Endothelial cell (in vitro differentiated cells): ENCODE data around the gene GLP1R. TPM values are rescaled to one million over a fixed set of nuclear protein-coding genes. Genes with fewer than 3 reads are reported as not detected.
A peak's percentile ranks its signal among the peaks of the same experiment; 100 is the strongest.

ENCODE experiments used
- DNase-seq: peaks from one replicate; pipeline ENCODE4 v3.0.0; 2021; ENCODE audit warnings: low spot score
- H3K27ac Mint-ChIP-seq: one replicate; pipeline ENCODE4 v1.8.0; 2021; ENCODE audit warnings: mixed read lengths, inconsistent platforms; ENCODE audit not compliant: unreplicated experiment
- H3K27me3 Mint-ChIP-seq: one replicate; pipeline ENCODE4 v1.8.0; 2021; ENCODE audit warnings: mild to moderate bottlenecking, moderate library complexity, mixed read lengths, inconsistent platforms; ENCODE audit not compliant: unreplicated experiment
- H3K36me3 Mint-ChIP-seq: one replicate; pipeline ENCODE4 v1.8.0; 2021; ENCODE audit warnings: mild to moderate bottlenecking, low read depth, mixed read lengths, inconsistent platforms; ENCODE audit not compliant: unreplicated experiment
- H3K4me1 Mint-ChIP-seq: one replicate; pipeline ENCODE4 v1.8.0; 2021; ENCODE audit warnings: mild to moderate bottlenecking, mixed read lengths, inconsistent platforms; ENCODE audit not compliant: unreplicated experiment
- H3K4me3 Mint-ChIP-seq: one replicate; pipeline ENCODE4 v1.8.0; 2021; ENCODE audit warnings: mild to moderate bottlenecking, mixed read lengths, inconsistent platforms; ENCODE audit not compliant: unreplicated experiment
- H3K9me3 Mint-ChIP-seq: one replicate; pipeline ENCODE4 v1.8.0; 2021; ENCODE audit warnings: mixed read lengths, inconsistent platforms; ENCODE audit not compliant: unreplicated experiment
- total RNA-seq: library from RNA; stranded (reverse); fragmentation: NEBNext Ultra II Directional; extraction: Animal tissue kit (Norgen Biotek cat#: 25700); gene quantifications from one replicate; pipeline ENCODE4 v1.2.1, GENCODE V29; 2021; ENCODE audit not compliant: unreplicated experiment
- TF ChIP-seq, protein P1 (sequence below): fragments of 200-600 bp; sonication (generic); IDR thresholded peaks from one replicate; pipeline ENCODE4 v1.5.0; 2021; ENCODE audit warnings: antibody characterized with exemption; ENCODE audit not compliant: unreplicated experiment

Gene GLP1R
- total RNA-seq, 1 donor from 2014 or later = 42.5 TPM

DNA sequence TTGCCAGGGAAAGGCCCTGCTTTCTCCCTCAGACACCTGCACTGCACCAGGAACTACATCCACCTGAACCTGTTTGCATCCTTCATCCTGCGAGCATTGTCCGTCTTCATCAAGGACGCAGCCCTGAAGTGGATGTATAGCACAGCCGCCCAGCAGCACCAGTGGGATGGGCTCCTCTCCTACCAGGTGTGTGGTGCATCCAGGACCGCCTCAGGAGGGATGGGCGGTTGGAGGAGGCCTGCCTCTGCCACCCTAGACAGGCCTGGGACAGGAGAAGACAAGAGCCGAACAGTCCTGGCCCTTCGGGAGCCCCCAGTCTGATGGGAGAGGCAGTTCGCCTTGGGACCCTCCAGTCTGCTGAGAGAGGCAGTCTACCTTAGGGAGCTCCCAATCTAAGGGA, 24.2 kb downstream of the GLP1R start:
- peaks cover 19% of the 10 kb centered on the region for H3K36me3 Mint-ChIP-seq
- H3K27me3 Mint-ChIP-seq = peaks cover 6% of the 10 kb centered on the region
- no peak for DNase-seq
- TF ChIP-seq, protein P1, sequence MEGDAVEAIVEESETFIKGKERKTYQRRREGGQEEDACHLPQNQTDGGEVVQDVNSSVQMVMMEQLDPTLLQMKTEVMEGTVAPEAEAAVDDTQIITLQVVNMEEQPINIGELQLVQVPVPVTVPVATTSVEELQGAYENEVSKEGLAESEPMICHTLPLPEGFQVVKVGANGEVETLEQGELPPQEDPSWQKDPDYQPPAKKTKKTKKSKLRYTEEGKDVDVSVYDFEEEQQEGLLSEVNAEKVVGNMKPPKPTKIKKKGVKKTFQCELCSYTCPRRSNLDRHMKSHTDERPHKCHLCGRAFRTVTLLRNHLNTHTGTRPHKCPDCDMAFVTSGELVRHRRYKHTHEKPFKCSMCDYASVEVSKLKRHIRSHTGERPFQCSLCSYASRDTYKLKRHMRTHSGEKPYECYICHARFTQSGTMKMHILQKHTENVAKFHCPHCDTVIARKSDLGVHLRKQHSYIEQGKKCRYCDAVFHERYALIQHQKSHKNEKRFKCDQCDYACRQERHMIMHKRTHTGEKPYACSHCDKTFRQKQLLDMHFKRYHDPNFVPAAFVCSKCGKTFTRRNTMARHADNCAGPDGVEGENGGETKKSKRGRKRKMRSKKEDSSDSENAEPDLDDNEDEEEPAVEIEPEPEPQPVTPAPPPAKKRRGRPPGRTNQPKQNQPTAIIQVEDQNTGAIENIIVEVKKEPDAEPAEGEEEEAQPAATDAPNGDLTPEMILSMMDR = no peak
- no peak overlapping the region for H3K4me3 Mint-ChIP-seq
- H3K4me1 Mint-ChIP-seq = peaks cover 32% of the 10 kb centered on the region
- no peaks in the 10 kb centered on the region for H3K9me3 Mint-ChIP-seq
- H3K27ac Mint-ChIP-seq = no peak overlapping the region

DNA sequence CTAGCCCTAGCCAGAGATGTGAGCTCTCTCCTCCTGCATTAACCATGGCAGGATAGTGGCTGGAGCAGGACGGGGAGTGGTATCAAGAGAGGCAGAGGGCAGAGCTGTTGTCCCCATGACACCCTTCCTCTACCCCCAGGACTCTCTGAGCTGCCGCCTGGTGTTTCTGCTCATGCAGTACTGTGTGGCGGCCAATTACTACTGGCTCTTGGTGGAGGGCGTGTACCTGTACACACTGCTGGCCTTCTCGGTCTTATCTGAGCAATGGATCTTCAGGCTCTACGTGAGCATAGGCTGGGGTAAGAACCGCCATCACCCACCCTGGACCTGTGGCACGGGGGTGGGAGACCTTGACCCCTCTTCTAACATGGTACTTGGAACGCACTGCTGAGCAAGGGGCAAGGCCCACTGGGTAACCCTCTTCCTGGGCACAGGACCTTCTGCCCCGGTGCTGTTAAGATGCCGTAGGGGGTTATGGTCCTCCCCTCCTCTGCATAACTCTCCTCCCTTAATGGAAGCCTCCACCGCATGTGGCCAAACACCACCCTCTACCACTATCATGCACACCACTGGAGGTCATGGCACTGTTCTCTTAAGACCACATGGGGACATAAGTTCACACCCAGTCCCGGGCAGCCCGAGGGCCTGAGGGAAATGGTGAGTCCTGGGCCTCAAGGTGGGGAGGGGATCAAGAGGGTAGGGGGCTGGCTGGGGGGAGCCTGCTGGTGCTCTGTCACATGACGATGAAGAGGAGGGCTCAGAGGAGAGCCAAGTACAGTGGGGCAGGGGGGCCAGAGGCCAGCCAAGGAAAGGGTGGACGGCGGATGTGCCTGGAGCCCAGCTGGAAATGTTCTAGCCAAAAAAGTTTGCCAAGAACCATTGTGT, 25.1 kb downstream of the GLP1R start:
- TF ChIP-seq, protein P1 = no peak
- Mint-ChIP-seq H3K27ac (peak overlapping the region; percentile 36), H3K9me3 (no peaks in the 10 kb centered on the region), H3K4me1 (peaks cover 32% of the 10 kb centered on the region), H3K27me3 (peaks cover 6% of the 10 kb centered on the region), H3K36me3 (peaks cover 22% of the 10 kb centered on the region), H3K4me3 (no peak overlapping the region)
- no peak for DNase-seq

DNA sequence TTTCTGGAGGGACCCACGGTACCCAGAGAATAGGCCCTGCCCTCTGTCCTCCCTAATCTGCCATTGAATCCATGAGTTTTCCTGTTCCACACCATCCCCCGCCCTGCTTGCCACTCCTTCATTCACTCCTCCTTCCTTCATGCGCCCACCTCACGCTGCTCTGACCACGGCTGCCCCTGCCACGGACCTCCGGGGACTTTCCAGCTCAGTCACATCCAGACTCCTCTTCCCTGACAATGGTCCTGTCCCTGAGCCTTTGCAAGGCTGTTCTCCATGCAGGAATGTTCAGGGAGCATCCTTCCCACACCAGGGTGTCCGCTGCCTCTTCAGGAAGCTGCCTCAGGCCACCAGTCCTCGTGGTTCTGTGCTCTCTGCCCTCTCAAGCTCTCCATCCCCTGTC, 25.9 kb downstream of the GLP1R start:
- H3K27me3 Mint-ChIP-seq = peaks cover 9% of the 10 kb centered on the region
- H3K4me1 Mint-ChIP-seq = peaks cover 32% of the 10 kb centered on the region
- TF ChIP-seq, protein P1 = no peak
- peak overlapping the region; percentile 41 for H3K27ac Mint-ChIP-seq
- no peaks in the 10 kb centered on the region for H3K9me3 Mint-ChIP-seq
- H3K36me3 Mint-ChIP-seq = peaks cover 23% of the 10 kb centered on the region
- DNase-seq = no peak
- no peak overlapping the region for H3K4me3 Mint-ChIP-seq

DNA sequence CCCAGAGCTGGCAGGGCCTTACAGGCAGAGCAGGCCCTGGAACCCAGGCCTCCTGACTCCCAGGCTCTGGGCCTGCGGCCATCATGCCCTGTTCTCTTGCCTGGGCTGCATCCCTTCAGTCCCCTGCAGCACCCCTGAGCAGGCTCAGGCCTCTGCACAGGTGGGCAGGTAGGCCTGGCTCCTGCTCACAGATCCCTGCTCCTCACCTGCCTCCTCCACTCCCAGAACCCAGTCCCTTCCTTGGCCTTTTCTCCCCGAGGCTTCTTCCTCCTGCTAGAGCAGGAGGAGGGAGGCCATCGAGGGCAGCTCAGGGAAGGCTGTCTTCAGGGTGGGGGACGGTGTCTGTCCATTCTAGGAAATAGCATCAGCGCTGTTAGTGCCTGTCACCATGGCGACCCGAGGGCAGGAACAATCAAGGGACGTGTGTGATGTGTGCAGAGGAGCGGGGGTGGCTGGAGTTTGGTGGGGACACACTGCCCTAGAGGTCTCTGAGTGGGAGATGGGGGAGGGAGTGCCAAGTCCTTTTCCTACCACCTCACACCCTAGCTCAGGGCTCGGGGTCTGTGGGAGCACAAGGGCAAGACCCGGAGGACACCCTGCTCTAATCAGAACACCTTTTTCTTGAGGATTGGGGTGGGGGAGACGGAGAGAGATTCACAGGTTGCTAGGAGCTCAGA, 26.6 kb downstream of the GLP1R start:
- no peak overlapping the region for H3K4me3 Mint-ChIP-seq
- TF ChIP-seq, protein P1 = no peak
- H3K27ac Mint-ChIP-seq = peak overlapping the region; percentile 68
- no peaks in the 10 kb centered on the region for H3K9me3 Mint-ChIP-seq
- H3K27me3 Mint-ChIP-seq = peaks cover 9% of the 10 kb centered on the region
- DNase-seq = no peak
- H3K36me3 Mint-ChIP-seq = peaks cover 23% of the 10 kb centered on the region
- peaks cover 32% of the 10 kb centered on the region for H3K4me1 Mint-ChIP-seq
